Measurements from ENCODE around the gene SPATS2. TPM values are rescaled to one million over a fixed set of nuclear protein-coding genes. Genes with fewer than 3 reads are reported as not detected.

Gene SPATS2
- total RNA-seq, 1 donor from 2014 or later, result 49.5 TPM

- peaks cover 11% of the 10 kb centered on the region for H3F3A ChIP-seq (ENCODE audit: low read depth)
- H3K9ac ChIP-seq, result no peak overlapping the region
- H3K9me3 ChIP-seq (ENCODE audit: low read depth), result no peaks in the 10 kb centered on the region
- no peaks in the 10 kb centered on the region for H3K36me3 ChIP-seq
- no peak for DNase-seq (ENCODE audit: low spot score)
- TF ChIP-seq, protein P1, sequence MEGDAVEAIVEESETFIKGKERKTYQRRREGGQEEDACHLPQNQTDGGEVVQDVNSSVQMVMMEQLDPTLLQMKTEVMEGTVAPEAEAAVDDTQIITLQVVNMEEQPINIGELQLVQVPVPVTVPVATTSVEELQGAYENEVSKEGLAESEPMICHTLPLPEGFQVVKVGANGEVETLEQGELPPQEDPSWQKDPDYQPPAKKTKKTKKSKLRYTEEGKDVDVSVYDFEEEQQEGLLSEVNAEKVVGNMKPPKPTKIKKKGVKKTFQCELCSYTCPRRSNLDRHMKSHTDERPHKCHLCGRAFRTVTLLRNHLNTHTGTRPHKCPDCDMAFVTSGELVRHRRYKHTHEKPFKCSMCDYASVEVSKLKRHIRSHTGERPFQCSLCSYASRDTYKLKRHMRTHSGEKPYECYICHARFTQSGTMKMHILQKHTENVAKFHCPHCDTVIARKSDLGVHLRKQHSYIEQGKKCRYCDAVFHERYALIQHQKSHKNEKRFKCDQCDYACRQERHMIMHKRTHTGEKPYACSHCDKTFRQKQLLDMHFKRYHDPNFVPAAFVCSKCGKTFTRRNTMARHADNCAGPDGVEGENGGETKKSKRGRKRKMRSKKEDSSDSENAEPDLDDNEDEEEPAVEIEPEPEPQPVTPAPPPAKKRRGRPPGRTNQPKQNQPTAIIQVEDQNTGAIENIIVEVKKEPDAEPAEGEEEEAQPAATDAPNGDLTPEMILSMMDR (IDR thresholded peaks at IDR 0.05), result no peak
- TF ChIP-seq EZH2phosphoT487 (IDR thresholded peaks at IDR 0.05), result peak; percentile 54
- peak overlapping the region; percentile 77 for H3K4me2 ChIP-seq
- H3K4me1 ChIP-seq, result peaks cover 6% of the 10 kb centered on the region
- H3K27ac ChIP-seq, result no peak overlapping the region
- no peak overlapping the region for H2AFZ ChIP-seq (replicated peaks)
- Mint-ChIP-seq H3K4me1 (peaks cover 30% of the 10 kb centered on the region), H3K36me3 (peaks cover 2% of the 10 kb centered on the region), H3K27ac (no peak overlapping the region), H3K27me3 (ENCODE audit: insufficient read depth, low read depth) (peaks cover 51% of the 10 kb centered on the region), H3K9me3 (peaks cover 2% of the 10 kb centered on the region), H3K4me3 (peak overlapping the region; percentile 55)
- peak overlapping the region; percentile 33 for H3K4me3 ChIP-seq
- H4K20me1 ChIP-seq (ENCODE audit: low read depth), result peaks cover 22% of the 10 kb centered on the region
- H3K79me2 ChIP-seq (ENCODE audit: low read depth), result no peaks in the 10 kb centered on the region
- H3K27me3 ChIP-seq, result peaks cover 100% of the 10 kb centered on the region
Measured at GRCh38 chr12:49543914-49544815, 176.9 kb downstream of the SPATS2 start.

DNA sequence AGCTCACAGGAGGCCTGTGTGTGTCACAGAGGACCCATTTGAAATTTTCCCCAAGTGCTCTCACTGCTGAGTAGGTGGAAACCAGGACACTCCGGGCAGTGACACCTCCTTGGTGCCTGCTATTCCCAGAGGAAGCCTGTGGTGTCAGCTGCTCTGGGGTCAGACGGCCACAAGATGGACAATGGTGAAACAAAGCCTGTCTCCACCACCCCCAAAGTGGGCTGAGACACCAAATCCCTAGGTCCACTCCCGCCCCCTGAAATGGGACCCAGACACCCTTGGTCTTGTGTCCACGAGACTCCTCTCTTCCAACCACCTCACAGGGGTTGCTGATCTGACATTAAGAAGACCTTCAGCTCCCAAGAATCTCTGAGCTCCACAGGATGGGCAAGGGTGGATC is 178.6 kb downstream of the SPATS2 start:
- Histone ChIP-seq H3K27me3 (peaks cover 99% of the 10 kb centered on the region), H3K4me2 (no peak overlapping the region), H3K27ac (no peak overlapping the region), H3K9me3 (ENCODE audit: low read depth) (no peaks in the 10 kb centered on the region), H4K20me1 (ENCODE audit: low read depth) (peaks cover 7% of the 10 kb centered on the region), H3K79me2 (ENCODE audit: low read depth) (no peaks in the 10 kb centered on the region), H2AFZ (replicated peaks) (no peak overlapping the region), H3F3A (ENCODE audit: low read depth) (peaks cover 5% of the 10 kb centered on the region), H3K36me3 (no peaks in the 10 kb centered on the region), H3K9ac (no peak overlapping the region), H3K4me1 (peaks cover 13% of the 10 kb centered on the region), H3K4me3 (no peak overlapping the region)
- DNase-seq (ENCODE audit: low spot score), result no peak
- no peak overlapping the region for H3K27ac Mint-ChIP-seq
- TF ChIP-seq EZH2 (IDR thresholded peaks at IDR 0.05), result no peak
- TF ChIP-seq, protein P1 (IDR thresholded peaks at IDR 0.05), result no peak
- TF ChIP-seq EZH2phosphoT487 (IDR thresholded peaks at IDR 0.05), result no peak
- peaks cover 2% of the 10 kb centered on the region for H3K36me3 Mint-ChIP-seq
- peaks cover 24% of the 10 kb centered on the region for H3K4me1 Mint-ChIP-seq
- peak overlapping the region; percentile 60 for H3K4me3 Mint-ChIP-seq
- peaks cover 2% of the 10 kb centered on the region for H3K9me3 Mint-ChIP-seq
- peaks cover 42% of the 10 kb centered on the region for H3K27me3 Mint-ChIP-seq (ENCODE audit: insufficient read depth, low read depth)

GRCh38 chr12:49546481-49546880 is 179.2 kb downstream of the SPATS2 start:
- Mint-ChIP-seq H3K4me1 (peaks cover 24% of the 10 kb centered on the region), H3K27me3 (ENCODE audit: insufficient read depth, low read depth) (peaks cover 36% of the 10 kb centered on the region), H3K9me3 (peaks cover 2% of the 10 kb centered on the region), H3K4me3 (no peak overlapping the region), H3K36me3 (peaks cover 2% of the 10 kb centered on the region), H3K27ac (no peak overlapping the region)
- H3K79me2 ChIP-seq (ENCODE audit: low read depth), result no peaks in the 10 kb centered on the region
- peaks cover 6% of the 10 kb centered on the region for H3F3A ChIP-seq (ENCODE audit: low read depth)
- no peak overlapping the region for H3K27ac ChIP-seq
- no peaks in the 10 kb centered on the region for H3K36me3 ChIP-seq
- H3K4me2 ChIP-seq, result no peak overlapping the region
- TF ChIP-seq, protein P1 (IDR thresholded peaks at IDR 0.05), result no peak
- no peak for TF ChIP-seq EZH2 (IDR thresholded peaks at IDR 0.05)
- no peak for TF ChIP-seq EZH2phosphoT487 (IDR thresholded peaks at IDR 0.05)
- no peak overlapping the region for H3K9ac ChIP-seq
- peaks cover under 1% of the 10 kb centered on the region for H4K20me1 ChIP-seq (ENCODE audit: low read depth)
- H3K4me3 ChIP-seq, result no peak overlapping the region
- no peaks in the 10 kb centered on the region for H3K9me3 ChIP-seq (ENCODE audit: low read depth)
- no peak overlapping the region for H2AFZ ChIP-seq (replicated peaks)
- DNase-seq (ENCODE audit: low spot score), result no peak
- peaks cover 96% of the 10 kb centered on the region for H3K27me3 ChIP-seq
- peaks cover 14% of the 10 kb centered on the region for H3K4me1 ChIP-seq
